ENCODE measurements around the gene PDZD2. TPM values are rescaled to one million over a fixed set of nuclear protein-coding genes. Genes with fewer than 3 reads are reported as not detected.

PDZD2 gene
- total RNA-seq, 1 experiment from 2014 or later, result 0.26 TPM

DNA sequence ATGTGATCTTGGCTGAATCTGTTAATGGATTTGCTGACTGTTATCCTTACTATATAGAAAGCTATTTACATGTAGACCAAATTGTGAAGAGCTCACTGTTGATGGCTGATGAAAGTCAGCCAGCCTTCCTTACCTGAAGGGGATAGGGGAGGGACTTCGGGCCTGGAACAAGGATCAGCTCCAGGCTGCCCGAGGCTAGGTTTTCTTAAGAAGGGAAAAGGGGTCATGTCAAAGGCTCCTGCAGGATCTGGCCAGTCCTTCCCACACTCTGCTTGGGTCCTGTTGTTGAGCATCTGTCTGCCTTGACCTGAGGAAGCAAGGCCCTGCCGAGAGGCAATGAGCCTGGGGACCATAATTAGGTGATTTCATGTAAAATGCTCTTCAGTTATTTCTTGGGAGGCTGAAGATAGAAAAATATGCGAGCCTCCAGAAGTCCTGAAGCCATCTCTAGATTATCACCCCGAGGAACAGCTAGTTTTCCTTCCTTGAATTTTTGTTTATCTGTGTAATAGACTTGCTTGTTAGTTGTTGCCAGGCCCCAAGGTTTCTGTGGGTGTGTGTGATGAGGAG lies 261.4 kb downstream of the PDZD2 start:
- in situ Hi-C loops (cut with HindIII; ENCODE audit: low pct_unique_long_range_greater_than_20kb, low sequenced_read_pairs), result no loop called here
- no peak for DNase-seq (ENCODE audit: low read depth, low spot score)

GRCh38 chr5:31901807-31902530 lies 263.0 kb downstream of the PDZD2 start:
- no peak for DNase-seq (ENCODE audit: low read depth, low spot score)
- in situ Hi-C loops (cut with HindIII; ENCODE audit: low pct_unique_long_range_greater_than_20kb, low sequenced_read_pairs), result no loop called here

DNA sequence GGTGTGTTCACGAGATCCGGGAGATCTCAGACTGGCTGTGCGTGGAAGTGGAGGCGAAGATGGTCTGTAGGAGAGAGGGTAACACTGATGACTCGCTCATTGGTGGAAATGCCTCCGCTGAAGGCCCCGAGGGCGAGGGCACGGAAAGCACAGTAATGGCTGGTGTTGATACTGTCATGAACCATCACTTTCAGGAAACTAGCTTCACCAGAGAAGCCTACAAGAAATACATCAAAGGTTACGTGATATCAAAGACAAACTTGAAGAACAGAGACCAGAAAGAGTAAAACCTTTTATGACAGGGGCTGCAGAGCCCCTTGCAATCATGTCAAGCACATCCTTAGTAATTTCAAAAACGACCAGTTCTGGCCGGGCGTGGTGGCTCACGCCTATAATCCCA lies 269.5 kb downstream of the PDZD2 start:
- in situ Hi-C loops (cut with HindIII; ENCODE audit: low pct_unique_long_range_greater_than_20kb, low sequenced_read_pairs), result no loop called here
- DNase-seq (ENCODE audit: low read depth, low spot score), result no peak

- DNase-seq (ENCODE audit: low read depth, low spot score), result no peak
- in situ Hi-C loops (cut with HindIII; ENCODE audit: low pct_unique_long_range_greater_than_20kb, low sequenced_read_pairs), result no loop called here
These were observed 270.1 kb downstream of the PDZD2 start for GRCh38 chr5:31909073-31909472.

DNA sequence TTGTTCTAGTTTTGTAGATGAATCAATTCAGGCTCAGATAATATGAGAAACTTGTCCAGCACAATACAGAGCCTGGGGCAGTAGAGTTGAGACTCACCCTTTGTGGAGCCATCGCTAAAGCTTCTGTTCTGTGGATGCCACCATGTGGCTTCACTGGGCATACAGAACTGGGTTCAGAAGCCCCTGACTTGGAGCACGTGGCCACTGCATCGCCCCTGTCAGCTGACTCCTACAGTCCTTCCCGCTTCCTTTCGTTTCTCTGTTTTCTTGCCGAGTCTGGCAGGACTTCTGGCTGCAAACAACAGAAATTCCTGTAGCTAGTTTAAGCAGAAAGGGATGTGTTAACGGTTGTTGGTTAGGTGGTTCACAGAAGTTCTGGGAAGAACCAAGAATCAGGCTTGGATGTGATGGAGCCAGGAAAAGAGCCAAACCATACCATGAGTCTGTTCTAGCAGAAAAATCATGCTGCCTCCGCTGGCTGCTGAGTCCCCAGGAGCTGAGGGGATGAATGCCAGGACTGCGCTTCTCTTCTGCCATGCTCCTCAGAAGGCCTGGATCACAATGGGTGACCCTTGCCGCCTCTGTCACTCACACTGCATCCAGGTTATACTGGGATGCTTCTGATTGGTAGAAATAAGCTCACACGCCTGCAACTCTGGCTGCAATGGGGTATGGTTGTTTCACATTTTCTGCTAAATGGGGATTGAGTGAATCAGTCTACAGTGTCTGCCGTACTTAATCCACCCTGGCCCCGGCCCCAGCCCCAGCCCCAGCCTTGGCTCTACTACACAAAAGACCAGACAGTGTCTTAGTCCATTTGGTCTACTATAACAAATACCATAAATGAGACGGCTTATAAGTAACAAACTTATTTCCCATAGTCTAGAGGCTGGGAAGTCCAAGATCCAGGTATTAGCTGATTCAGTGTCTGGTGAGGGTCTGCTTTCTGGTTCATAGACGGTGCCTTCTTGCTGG lies 272.6 kb downstream of the PDZD2 start:
- in situ Hi-C loops (cut with HindIII; ENCODE audit: low pct_unique_long_range_greater_than_20kb, low sequenced_read_pairs), result no loop called here
- peak; percentile 77 for DNase-seq (ENCODE audit: low read depth, low spot score)

- in situ Hi-C loops (cut with HindIII; ENCODE audit: low pct_unique_long_range_greater_than_20kb, low sequenced_read_pairs), result no loop called here
- no peak for DNase-seq (ENCODE audit: low read depth, low spot score)
These were observed 274.9 kb downstream of the PDZD2 start for GRCh38 chr5:31913808-31914207.

- in situ Hi-C loops (cut with HindIII; ENCODE audit: low pct_unique_long_range_greater_than_20kb, low sequenced_read_pairs), result no loop called here
- DNase-seq (ENCODE audit: low read depth, low spot score), result no peak
These were observed 277.4 kb downstream of the PDZD2 start for GRCh38 chr5:31916327-31916726.

GRCh38 chr5:31918739-31919138 lies 279.8 kb downstream of the PDZD2 start:
- in situ Hi-C loops (cut with HindIII; ENCODE audit: low pct_unique_long_range_greater_than_20kb, low sequenced_read_pairs), result no loop called here
- DNase-seq (ENCODE audit: low read depth, low spot score), result no peak

DNA sequence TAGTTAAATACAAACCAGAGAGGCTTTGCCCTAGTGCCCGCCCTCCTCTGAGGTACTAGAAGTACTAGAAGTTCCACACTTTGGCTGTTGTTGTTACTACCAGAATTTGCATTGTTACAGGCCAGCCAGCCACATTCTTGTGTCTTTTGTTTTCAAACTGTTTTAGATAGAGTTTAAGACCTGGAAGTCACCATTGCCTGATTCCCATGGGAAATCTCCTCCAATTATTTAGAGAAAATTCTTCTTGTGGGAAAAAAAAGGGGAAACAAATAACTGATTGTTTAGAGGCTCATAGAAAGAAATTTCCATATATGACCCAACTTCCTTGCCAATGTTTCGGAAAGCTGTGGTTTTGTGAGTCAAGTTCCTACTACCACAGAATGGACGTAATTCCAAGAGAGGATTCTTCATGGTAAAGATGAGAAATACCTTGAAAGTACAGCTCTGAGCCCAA lies 282.9 kb downstream of the PDZD2 start:
- in situ Hi-C loops (cut with HindIII; ENCODE audit: low pct_unique_long_range_greater_than_20kb, low sequenced_read_pairs), result loop anchor here (10.0 kb wide), 1 partner anchor 77 kb away; no protein-coding TSS in a partner anchor
- DNase-seq (ENCODE audit: low read depth, low spot score), result peak; percentile 97

GRCh38 chr5:31924005-31924404 lies 285.1 kb downstream of the PDZD2 start:
- in situ Hi-C loops (cut with HindIII; ENCODE audit: low pct_unique_long_range_greater_than_20kb, low sequenced_read_pairs), result loop anchor here (10.0 kb wide), 1 partner anchor 79 kb away; no protein-coding TSS in a partner anchor
- no peak for DNase-seq (ENCODE audit: low read depth, low spot score)

DNA sequence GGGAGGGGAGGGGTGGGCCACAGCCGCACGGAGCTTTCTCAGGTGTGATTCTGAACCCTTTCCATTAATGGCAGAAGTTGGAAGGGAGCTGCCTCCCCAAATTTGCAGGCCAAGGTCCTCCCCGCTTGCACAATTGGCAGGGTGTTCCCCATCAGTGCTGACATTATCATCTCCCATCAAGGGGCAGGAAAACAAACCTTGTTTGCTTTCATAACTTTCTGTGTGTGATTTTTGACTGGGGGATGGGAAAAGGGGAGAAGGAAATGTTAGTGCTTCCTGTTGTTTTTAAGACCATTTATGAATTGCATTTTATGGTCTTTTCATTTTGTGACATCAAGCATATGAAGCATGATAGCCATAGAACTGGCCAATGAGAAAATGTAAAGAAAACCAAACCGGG lies 292.9 kb downstream of the PDZD2 start:
- in situ Hi-C loops (cut with HindIII; ENCODE audit: low pct_unique_long_range_greater_than_20kb, low sequenced_read_pairs), result no loop called here
- DNase-seq (ENCODE audit: low read depth, low spot score), result no peak

DNA sequence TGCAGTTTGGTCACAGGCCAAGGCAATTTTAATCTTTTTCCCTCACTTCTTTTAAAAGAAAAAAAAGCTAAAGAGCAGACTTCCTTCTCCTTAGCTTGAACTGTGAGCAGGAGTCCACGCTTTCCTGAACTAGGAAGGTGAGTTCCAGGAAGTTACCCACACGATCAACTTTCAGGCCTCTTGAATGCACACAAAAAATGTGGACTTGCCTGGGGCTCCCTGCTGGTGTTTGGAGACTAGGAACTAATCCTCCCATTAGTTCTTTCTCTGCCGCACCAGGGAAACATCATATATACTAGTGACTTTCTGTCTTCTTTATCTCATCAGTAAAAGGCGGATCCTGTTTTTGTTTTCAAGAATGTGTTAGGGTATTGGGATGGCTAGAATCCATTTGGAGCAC lies 295.2 kb downstream of the PDZD2 start:
- in situ Hi-C loops (cut with HindIII; ENCODE audit: low pct_unique_long_range_greater_than_20kb, low sequenced_read_pairs), result no loop called here
- DNase-seq (ENCODE audit: low read depth, low spot score), result no peak

GRCh38 chr5:31935496-31936369 lies 296.8 kb downstream of the PDZD2 start:
- DNase-seq (ENCODE audit: low read depth, low spot score), result no peak
- in situ Hi-C loops (cut with HindIII; ENCODE audit: low pct_unique_long_range_greater_than_20kb, low sequenced_read_pairs), result no loop called here

DNA sequence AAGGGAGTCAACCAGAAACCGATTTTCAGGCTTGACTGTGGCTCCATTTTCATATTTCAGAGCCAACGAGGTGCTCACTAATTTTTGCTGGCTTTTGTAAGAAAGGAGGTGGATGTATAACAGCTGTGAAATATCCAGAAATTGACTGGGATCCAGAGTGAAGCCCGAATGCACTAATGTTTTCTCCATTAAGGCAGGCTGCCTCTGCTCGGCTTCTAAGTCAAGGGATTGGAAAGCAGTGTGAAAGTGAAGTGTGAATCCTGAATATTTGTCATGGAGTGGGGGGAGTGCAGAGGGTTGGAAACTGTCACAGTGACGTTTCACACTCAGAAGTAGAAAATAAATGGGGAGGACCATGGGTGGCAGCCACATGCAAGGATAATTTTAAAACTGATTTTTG lies 297.8 kb downstream of the PDZD2 start:
- in situ Hi-C loops (cut with HindIII; ENCODE audit: low pct_unique_long_range_greater_than_20kb, low sequenced_read_pairs), result no loop called here
- no peak for DNase-seq (ENCODE audit: low read depth, low spot score)

- in situ Hi-C loops (cut with HindIII; ENCODE audit: low pct_unique_long_range_greater_than_20kb, low sequenced_read_pairs), result no loop called here
- DNase-seq (ENCODE audit: low read depth, low spot score), result no peak
These were observed 298.3 kb downstream of the PDZD2 start for GRCh38 chr5:31937226-31937625.

DNA sequence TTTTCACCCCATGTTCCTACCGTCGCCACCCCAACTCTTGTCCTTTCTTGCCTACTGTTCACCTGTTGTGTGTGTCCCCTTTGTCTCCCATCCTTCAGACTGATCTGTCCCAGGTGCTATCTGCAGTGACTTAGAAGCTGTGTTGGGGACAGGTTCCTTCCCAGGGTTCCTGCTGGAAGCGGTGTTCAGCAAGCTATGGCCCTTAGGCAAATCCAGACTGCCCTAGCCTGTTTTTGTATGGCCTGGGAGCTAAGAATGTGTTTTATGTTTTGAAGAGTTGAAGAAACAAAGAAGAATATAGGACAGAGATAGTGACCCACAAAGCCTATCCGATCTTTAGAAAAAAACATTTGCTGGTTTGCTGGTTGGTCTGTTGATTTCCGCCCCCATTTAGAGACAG lies 298.8 kb downstream of the PDZD2 start:
- no peak for DNase-seq (ENCODE audit: low read depth, low spot score)
- in situ Hi-C loops (cut with HindIII; ENCODE audit: low pct_unique_long_range_greater_than_20kb, low sequenced_read_pairs), result no loop called here

- in situ Hi-C loops (cut with HindIII; ENCODE audit: low pct_unique_long_range_greater_than_20kb, low sequenced_read_pairs), result no loop called here
- no peak for DNase-seq (ENCODE audit: low read depth, low spot score)
These were observed 300.2 kb downstream of the PDZD2 start for GRCh38 chr5:31939151-31939550.
